ENCODE data around the gene PLA2G2F. TPM values are rescaled to one million over a fixed set of nuclear protein-coding genes. Genes with fewer than 3 reads are reported as not detected.

PLA2G2F gene, protein sequence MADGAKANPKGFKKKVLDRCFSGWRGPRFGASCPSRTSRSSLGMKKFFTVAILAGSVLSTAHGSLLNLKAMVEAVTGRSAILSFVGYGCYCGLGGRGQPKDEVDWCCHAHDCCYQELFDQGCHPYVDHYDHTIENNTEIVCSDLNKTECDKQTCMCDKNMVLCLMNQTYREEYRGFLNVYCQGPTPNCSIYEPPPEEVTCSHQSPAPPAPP
- not detected in 2 replicates for total RNA-seq (2013; cell fraction: nucleolus; rRNA removed)
- total RNA-seq (2014; rRNA removed) (not detected in 2 replicates), total RNA-seq (2014; rRNA removed; fragmentation: Illumina TruSeq; extraction: Trizol) (not detected in 2 replicates), total RNA-seq (2021) (not detected in 2 replicates), polyA plus RNA-seq (2011; rRNA removed) (not detected in 2 replicates), polyA plus RNA-seq (2014; fragmentation: Illumina TruSeq; extraction: Trizol) (0.03 TPM in 1 of 2 replicates, not detected in the other), polyA plus RNA-seq (2014; fragmentation: Nextera tagmentation; extraction: Ambion mirVana) (not detected), polyA plus RNA-seq (2014; rRNA removed) (0.09 TPM in 1 of 2 replicates, not detected in the other), polyA plus RNA-seq (2016; fragmentation: Nextera tagmentation; extraction: Ambion mirVana) (not detected), polyA minus RNA-seq (2011; rRNA and poly(A)+ RNA removed) (0.05 TPM in 1 of 2 replicates, not detected in the other), Bru-seq, nascent RNA (percentile 11 among the genes with signal in this experiment), BruChase-seq, experiment 1, labeled RNA remaining after a 6-hour chase (percentile 8 among the genes with signal in this experiment), BruChase-seq, experiment 2, labeled RNA remaining after a 2-hour chase (percentile 11 among the genes with signal in this experiment)
- not detected for polyA plus RNA-seq (2011; ENCODE audit: low read depth)
- polyA plus RNA-seq (2011; cell fraction: cytosol; rRNA removed), result 0.01 and 0.02 TPM in 2 replicates
- polyA plus RNA-seq (2011; cell fraction: nucleus; rRNA removed), result 0.15 and 0.19 TPM in 2 replicates
- not detected in 2 replicates for polyA plus RNA-seq (2012)
- polyA minus RNA-seq (2011; cell fraction: cytosol; rRNA and poly(A)+ RNA removed), result not detected in 2 replicates
- not detected in 2 replicates for polyA minus RNA-seq (2011; cell fraction: nucleus; rRNA and poly(A)+ RNA removed)
- long read RNA-seq, experiment 1, result 0 reads
- long read RNA-seq, experiment 2, result 0 reads

DNA sequence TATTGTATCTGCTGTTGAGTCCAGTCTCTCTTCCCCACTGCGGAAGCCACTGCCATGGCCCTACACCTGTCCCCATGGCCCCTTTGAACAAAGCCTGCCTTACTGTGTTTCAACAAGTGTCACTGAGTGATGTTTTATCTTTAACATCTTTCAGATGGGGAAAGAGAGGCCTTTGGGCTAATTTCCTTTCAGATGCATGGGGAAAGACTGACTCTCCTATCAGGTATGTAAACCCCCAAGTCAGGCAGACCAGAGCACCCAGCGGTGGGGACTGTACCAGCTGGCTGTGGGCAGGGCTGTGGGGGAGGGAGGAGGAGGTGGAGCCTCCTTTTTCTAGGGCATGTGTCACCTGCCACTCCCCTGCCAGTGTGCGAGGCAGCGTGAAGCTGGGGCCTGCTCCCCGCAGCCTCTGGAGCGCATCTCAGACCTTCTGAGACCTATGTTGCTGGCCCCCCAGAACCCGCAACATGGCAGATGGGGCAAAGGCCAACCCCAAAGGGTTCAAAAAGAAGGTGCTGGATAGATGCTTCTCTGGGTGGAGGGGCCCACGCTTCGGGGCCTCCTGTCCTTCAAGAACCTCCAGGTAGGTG, at the start of gene PLA2G2F:
PLA2G2F (plus strand) TSS at position 363 of the 590 bp plus-strand sequence; CDS start at position 468, 105 bp downstream.
- FAIRE-seq, result no peak
- POLR2A ChIA-PET, result no interaction called here
- TF ChIP-seq ZSCAN29 (IDR thresholded peaks at IDR 0.05) (no peak), EP300 (IDR thresholded peaks at IDR 0.05; ENCODE audit: borderline replicate concordance in 1 of 2, control insufficient read depth in 1 of 2, low read depth in 2 of 2, low read length in 2 of 2) (no peak), HDAC2 (IDR thresholded peaks at IDR 0.05) (no peak), MYB (IDR thresholded peaks at IDR 0.05; ENCODE audit: borderline replicate concordance, low read depth, low read length) (no peak), MEF2B (IDR thresholded peaks at IDR 0.05; ENCODE audit: partially characterized antibody, poor library complexity, severe bottlenecking) (no peak), PML (IDR thresholded peaks at IDR 0.05; ENCODE audit: low read length) (no peak), ZNF274 (IDR thresholded peaks at IDR 0.05; ENCODE audit: insufficient read depth, insufficient read length) (no peak), MEF2A (IDR thresholded peaks at IDR 0.05; ENCODE audit: insufficient read depth, low read depth, low read length) (no peak), MXI1 (IDR thresholded peaks at IDR 0.05; ENCODE audit: low read depth, low read length) (no peak), RELA (IDR thresholded peaks at IDR 0.05; ENCODE audit: borderline replicate concordance, partially characterized antibody) (no peak), EZH2 (IDR thresholded peaks at IDR 0.05; ENCODE audit: borderline replicate concordance, control insufficient read depth, low read depth, low read length) (no peak)
- TF ChIP-seq, protein P1, sequence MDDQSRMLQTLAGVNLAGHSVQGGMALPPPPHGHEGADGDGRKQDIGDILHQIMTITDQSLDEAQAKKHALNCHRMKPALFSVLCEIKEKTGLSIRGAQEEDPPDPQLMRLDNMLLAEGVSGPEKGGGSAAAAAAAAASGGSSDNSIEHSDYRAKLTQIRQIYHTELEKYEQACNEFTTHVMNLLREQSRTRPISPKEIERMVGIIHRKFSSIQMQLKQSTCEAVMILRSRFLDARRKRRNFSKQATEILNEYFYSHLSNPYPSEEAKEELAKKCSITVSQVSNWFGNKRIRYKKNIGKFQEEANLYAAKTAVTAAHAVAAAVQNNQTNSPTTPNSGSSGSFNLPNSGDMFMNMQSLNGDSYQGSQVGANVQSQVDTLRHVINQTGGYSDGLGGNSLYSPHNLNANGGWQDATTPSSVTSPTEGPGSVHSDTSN (IDR thresholded peaks at IDR 0.05; ENCODE audit: insufficient replicate concordance, low read depth, low read length), result no peak
- TF ChIP-seq, protein P2, sequence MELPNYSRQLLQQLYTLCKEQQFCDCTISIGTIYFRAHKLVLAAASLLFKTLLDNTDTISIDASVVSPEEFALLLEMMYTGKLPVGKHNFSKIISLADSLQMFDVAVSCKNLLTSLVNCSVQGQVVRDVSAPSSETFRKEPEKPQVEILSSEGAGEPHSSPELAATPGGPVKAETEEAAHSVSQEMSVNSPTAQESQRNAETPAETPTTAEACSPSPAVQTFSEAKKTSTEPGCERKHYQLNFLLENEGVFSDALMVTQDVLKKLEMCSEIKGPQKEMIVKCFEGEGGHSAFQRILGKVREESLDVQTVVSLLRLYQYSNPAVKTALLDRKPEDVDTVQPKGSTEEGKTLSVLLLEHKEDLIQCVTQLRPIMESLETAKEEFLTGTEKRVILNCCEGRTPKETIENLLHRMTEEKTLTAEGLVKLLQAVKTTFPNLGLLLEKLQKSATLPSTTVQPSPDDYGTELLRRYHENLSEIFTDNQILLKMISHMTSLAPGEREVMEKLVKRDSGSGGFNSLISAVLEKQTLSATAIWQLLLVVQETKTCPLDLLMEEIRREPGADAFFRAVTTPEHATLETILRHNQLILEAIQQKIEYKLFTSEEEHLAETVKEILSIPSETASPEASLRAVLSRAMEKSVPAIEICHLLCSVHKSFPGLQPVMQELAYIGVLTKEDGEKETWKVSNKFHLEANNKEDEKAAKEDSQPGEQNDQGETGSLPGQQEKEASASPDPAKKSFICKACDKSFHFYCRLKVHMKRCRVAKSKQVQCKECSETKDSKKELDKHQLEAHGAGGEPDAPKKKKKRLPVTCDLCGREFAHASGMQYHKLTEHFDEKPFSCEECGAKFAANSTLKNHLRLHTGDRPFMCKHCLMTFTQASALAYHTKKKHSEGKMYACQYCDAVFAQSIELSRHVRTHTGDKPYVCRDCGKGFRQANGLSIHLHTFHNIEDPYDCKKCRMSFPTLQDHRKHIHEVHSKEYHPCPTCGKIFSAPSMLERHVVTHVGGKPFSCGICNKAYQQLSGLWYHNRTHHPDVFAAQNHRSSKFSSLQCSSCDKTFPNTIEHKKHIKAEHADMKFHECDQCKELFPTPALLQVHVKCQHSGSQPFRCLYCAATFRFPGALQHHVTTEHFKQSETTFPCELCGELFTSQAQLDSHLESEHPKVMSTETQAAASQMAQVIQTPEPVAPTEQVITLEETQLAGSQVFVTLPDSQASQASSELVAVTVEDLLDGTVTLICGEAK (IDR thresholded peaks at IDR 0.05; ENCODE audit: borderline replicate concordance), result no peak

More for the DNA sequence above, at the start of gene PLA2G2F:
- Histone ChIP-seq H3K4me1 (ENCODE audit: control insufficient read depth, insufficient read depth, low read length) (no peaks in the 10 kb centered on the region), H3K27ac (ENCODE audit: control insufficient read depth, insufficient read depth) (no peak within 1 kb of the TSS), H3K79me2 (ENCODE audit: control insufficient read depth, insufficient read depth, low read length) (no peaks in the 10 kb centered on the region), H3K9me3 (replicated peaks; ENCODE audit: control insufficient read depth, insufficient read depth, low read length) (no peaks in the 10 kb centered on the region), H4K20me1 (ENCODE audit: control insufficient read depth, insufficient read depth) (no peaks in the 10 kb centered on the region), H3K36me3 (ENCODE audit: control insufficient read depth in 2 of 2, insufficient read depth in 2 of 2, low read length in 1 of 2) (no peaks in the 10 kb centered on the region), H3K9ac (ENCODE audit: control insufficient read depth, insufficient read depth, low read length) (no peak within 1 kb of the TSS), H2AFZ (ENCODE audit: control insufficient read depth, low read depth, low read length) (no peak within 1 kb of the TSS), H3K4me2 (ENCODE audit: control insufficient read depth, insufficient read depth) (no peak within 1 kb of the TSS), H3K27me3 (replicated peaks in 1 of 2; ENCODE audit: control insufficient read depth in 2 of 2, insufficient read depth in 2 of 2, low read length in 1 of 2) (no peaks in the 10 kb centered on the region), H3K4me3 (no peak within 1 kb of the TSS)
- intact Hi-C loops (cut with micrococcal nuclease; ENCODE audit: unreplicated experiment), result no loop called here
- CTCF ChIA-PET, result no interaction called here
- ATAC-seq, result no peak
- SMC1A ChIA-PET (ENCODE audit: uncharacterized antibody, unreplicated experiment), result no interaction called here
- BruUV-seq (replicated peaks), result no TSS peak
- DNase-seq (ENCODE audit: low read depth, low spot score), result no peak
- in situ Hi-C loops (cut with MboI), result no loop called here
- RAD21 ChIA-PET (ENCODE audit: unreplicated experiment), result no interaction called here
- 70% methylated on average over 9 of the region's 9 CpGs for WGBS (ENCODE audit: insufficient coverage, insufficient replicate concordance, low lambda C conversion rate, missing lambda C conversion rate)

Data from GM12878 (cell line).